HCT116 (cell line): ENCODE data around the gene ADGRE2. TPM values are rescaled to one million over a fixed set of nuclear protein-coding genes. Genes with fewer than 3 reads are reported as not detected.

ENCODE experiments used
- ATAC-seq: fragments of 200-7000 bp; cut with Tn5 transposase; 2 replicates; pipeline ENCODE4 v1.9.1; 2020; ENCODE audit warnings: mild to moderate bottlenecking, moderate library complexity
- BruUV-seq: library from RNA; stranded (reverse); fragments of 400-500 nt; replicated peaks from 2 replicates; lab custom pipeline; 2021; lab: Mats Ljungman, UMichigan
- CTCF ChIA-PET: fragments of 300-600 bp; sonication (Branson Sonifier 250); formaldehyde crosslinking; loops from one replicate; lab custom pipeline; 2021; ENCODE audit warnings: antibody characterized with exemption; lab: Charles Lee
- POLR2A ChIA-PET: fragments of 300-600, 350-600 bp; sonication (Branson Sonifier 250); formaldehyde crosslinking; loops from one replicate; lab custom pipeline; 2021; ENCODE audit warnings: antibody characterized with exemption; lab: Charles Lee
- RAD21 ChIA-PET, 2 experiments: fragments of 300-600 bp; sonication (Branson Sonifier 250); formaldehyde crosslinking; loops; one replicate each; lab custom pipeline; 2023; ENCODE audit warnings: low total read pairs in 2 of 2; ENCODE audit not compliant: uncharacterized antibody in 2 of 2, unreplicated experiment in 2 of 2, low non-redundant PET in 1 of 2; lab: Charles Lee
- DNase-seq: peaks from one replicate; pipeline ENCODE4 v3.0.0-alpha.2; 2010; ENCODE audit warnings: low read depth, low spot score
- H2AFZ ChIP-seq: fragments of 200-600 bp; shearing (Covaris generic), sonication (generic); 2 replicates; pipeline ENCODE4 v1.6.1; 2017; ENCODE audit warnings: low read depth, mixed run types, mixed read lengths, antibody characterized with exemption, low read length; ENCODE audit not compliant: poor library complexity, severe bottlenecking
- H3K27ac ChIP-seq: 2 replicates; pipeline ENCODE4 v1.5.1; 2012; ENCODE audit warnings: low read depth, low read length
- H3K27me3 ChIP-seq: fragments of 200-600 bp; sonication (generic); 2 replicates; pipeline ENCODE4 v1.6.1; 2016; ENCODE audit warnings: mixed run types, low read length, mixed read lengths; ENCODE audit not compliant: insufficient read depth
- H3K36me3 ChIP-seq, 2 experiments: fragments of 200-500 bp in 1 of 2; fragments of 200-600 bp in 1 of 2; sonication (Bioruptor generic) in 1 of 2; sonication (generic) in 1 of 2; 2 replicates each; pipeline versions ENCODE4 v1.5.1 to v1.6.1; 2014 to 2016; ENCODE audit warnings: low read length in 2 of 2, inconsistent platforms in 1 of 2, mixed read lengths in 1 of 2, mixed run types in 1 of 2; ENCODE audit not compliant: insufficient read depth in 2 of 2, control insufficient read depth in 1 of 2
- H3K4me1 ChIP-seq, 2 experiments: fragments of 200-600 bp in 1 of 2; sonication (generic) in 1 of 2; 2 replicates each; pipeline versions ENCODE4 v1.5.1 to v1.6.1; 2012 to 2017; ENCODE audit warnings: low read length in 2 of 2, inconsistent platforms in 1 of 2, mild to moderate bottlenecking in 1 of 2, mixed read lengths in 1 of 2, mixed run types in 1 of 2, moderate library complexity in 1 of 2; ENCODE audit not compliant: insufficient read depth in 2 of 2, control insufficient read depth in 1 of 2
- H3K4me2 ChIP-seq: fragments of 200-600 bp; sonication (generic); 2 replicates; pipeline ENCODE4 v1.6.1; 2017; ENCODE audit warnings: mixed run types, low read length, mixed read lengths
- H3K4me3 ChIP-seq, 2 experiments: fragments of 200-600 bp in 1 of 2; sonication (generic) in 1 of 2; replicated peaks in 1 of 2; 2 replicates each; pipeline ENCODE4 v1.5.1; 2011 to 2016; ENCODE audit warnings: low read length in 2 of 2, control low read depth in 1 of 2, low read depth in 1 of 2, mild to moderate bottlenecking in 1 of 2, mixed read lengths in 1 of 2, mixed run types in 1 of 2
- H3K79me2 ChIP-seq: fragments of 200-600 bp; sonication (generic); 2 replicates; pipeline ENCODE4 v1.6.1; 2017; ENCODE audit warnings: mild to moderate bottlenecking, mixed run types, low read length, moderate library complexity, mixed read lengths; ENCODE audit not compliant: insufficient read depth
- H3K9ac ChIP-seq: fragments of 200-600 bp; sonication (generic); 2 replicates; pipeline ENCODE4 v1.6.1; 2016; ENCODE audit warnings: low read length, mixed read lengths
- H3K9me2 ChIP-seq: fragments of 200-600 bp; sonication (generic), shearing (Covaris generic); 2 replicates; pipeline ENCODE4 v1.6.1; 2017; ENCODE audit warnings: mixed run types, mild to moderate bottlenecking, moderate library complexity; ENCODE audit not compliant: insufficient read depth
- H3K9me3 ChIP-seq, 2 experiments: fragments of 200-500 bp in 1 of 2; fragments of 200-600 bp in 1 of 2; sonication (Bioruptor generic) in 1 of 2; sonication (generic) in 1 of 2; 2 replicates each; pipeline ENCODE4 v1.6.1; 2014 to 2017; ENCODE audit warnings: low read length in 2 of 2, mixed read lengths in 2 of 2, inconsistent platforms in 1 of 2, low read depth in 1 of 2, mild to moderate bottlenecking in 1 of 2, mixed run types in 1 of 2, moderate library complexity in 1 of 2; ENCODE audit not compliant: control insufficient read depth in 1 of 2, insufficient read depth in 1 of 2
- H4K20me1 ChIP-seq: fragments of 200-600 bp; sonication (generic), shearing (Covaris generic); 2 replicates; pipeline ENCODE4 v1.6.1; 2017; ENCODE audit warnings: mixed run types, mild to moderate bottlenecking, moderate library complexity; ENCODE audit not compliant: insufficient read depth
- CEBPB ChIP-seq: IDR thresholded peaks from 2 replicates; pipeline ENCODE4 v1.6.1; 2012; ENCODE audit warnings: low read depth
- CTCF ChIP-seq, 3 experiments: fragments of 200-600 bp in 1 of 3; sonication (generic) in 1 of 3; IDR thresholded peaks in 2 of 3; conservative IDR thresholded peaks in 1 of 3; 2 replicates each; pipeline ENCODE4 v1.5.1; 2012 to 2017; ENCODE audit warnings: low read depth in 2 of 3, low read length in 2 of 3, antibody characterized with exemption in 1 of 3, borderline replicate concordance in 1 of 3, control low read depth in 1 of 3, mild to moderate bottlenecking in 1 of 3, mixed read lengths in 1 of 3, mixed run types in 1 of 3, moderate library complexity in 1 of 3; ENCODE audit not compliant: insufficient read depth in 1 of 3
- EGR1 ChIP-seq: IDR thresholded peaks from 2 replicates; pipeline ENCODE4 v1.6.1; 2012; ENCODE audit warnings: low read depth
- EZH2 ChIP-seq: fragments of 200-600 bp; sonication (generic); IDR thresholded peaks from 2 replicates; pipeline ENCODE4 v1.6.1; 2017; ENCODE audit warnings: antibody characterized with exemption, mixed run types
- FOSL1 ChIP-seq: IDR thresholded peaks from 2 replicates; pipeline ENCODE4 v1.6.1; 2012; ENCODE audit warnings: low read depth
- JUND ChIP-seq: IDR thresholded peaks from 2 replicates; pipeline ENCODE4 v1.6.1; 2012
- POLR2A ChIP-seq: IDR thresholded peaks from 2 replicates; pipeline ENCODE4 v1.7.0; 2011; ENCODE audit warnings: borderline replicate concordance; ENCODE audit not compliant: insufficient read depth, insufficient read length; ENCODE audit errors: extremely low read depth
- RAD21 ChIP-seq: IDR thresholded peaks from 2 replicates; pipeline ENCODE4 v1.6.1; 2012; ENCODE audit warnings: low read depth, mild to moderate bottlenecking
- SP1 ChIP-seq: IDR thresholded peaks from 2 replicates; pipeline ENCODE4 v1.6.1; 2012; ENCODE audit warnings: low read depth
- SRF ChIP-seq: IDR thresholded peaks from 2 replicates; pipeline ENCODE4 v1.6.1; 2012; ENCODE audit warnings: low read depth
- TCF7L2 ChIP-seq: IDR thresholded peaks from 2 replicates; pipeline ENCODE4 v1.7.0; 2011; ENCODE audit warnings: borderline replicate concordance, inconsistent platforms; ENCODE audit not compliant: insufficient read depth, insufficient read length; ENCODE audit errors: extremely low read depth
- ZBTB33 ChIP-seq: IDR thresholded peaks from 2 replicates; pipeline ENCODE4 v1.6.1; 2011; ENCODE audit warnings: mild to moderate bottlenecking, low read length, moderate library complexity; ENCODE audit not compliant: insufficient replicate concordance; ENCODE audit errors: extremely low read depth
- ZFX ChIP-seq: fragments of 450-650 bp; IDR thresholded peaks from 2 replicates; pipeline ENCODE4 v1.6.1; 2017
- intact Hi-C: fragments of 100-400 bp; cut with micrococcal nuclease; formaldehyde crosslinking; loops from 2 replicates; pipeline ENCODE4 v1.10.0; 2022
- total RNA-seq: library from RNA; stranded (reverse); gene quantifications from one replicate; pipeline ENCODE4 v1.2.1, GENCODE V29; 2021; ENCODE audit not compliant: unreplicated experiment
- TF ChIP-seq, protein P1 (sequence below): IDR thresholded peaks from 2 replicates; pipeline ENCODE4 v1.6.1; 2012
- TF ChIP-seq, protein P2 (sequence below): IDR thresholded peaks from 2 replicates; pipeline ENCODE4 v1.6.1; 2012; ENCODE audit warnings: low read depth
- TF ChIP-seq, protein P3 (sequence below): IDR thresholded peaks from 2 replicates; pipeline ENCODE4 v1.6.1; 2012

ADGRE2 gene
- total RNA-seq, 1 experiment from 2014 or later = 8.4 TPM

DNA sequence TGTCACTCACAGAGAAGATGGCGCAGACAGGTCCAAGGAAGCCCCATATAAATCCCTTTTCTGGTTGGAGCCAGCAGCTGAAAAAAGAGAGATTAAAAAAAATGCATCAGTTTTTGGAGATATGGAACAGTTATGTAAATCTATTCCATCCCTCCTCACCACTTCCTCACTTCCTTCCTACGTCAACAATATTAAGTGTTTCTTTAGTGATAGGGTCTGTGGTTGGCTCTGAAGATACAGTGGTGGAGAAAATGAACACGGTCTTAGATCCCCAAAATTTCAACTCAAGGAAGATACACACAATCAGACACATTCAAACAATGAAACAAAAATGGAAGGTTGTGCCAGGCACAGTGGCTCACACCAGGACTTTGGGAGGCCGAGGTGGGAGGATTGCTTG lies 31.5 kb downstream of the ADGRE2 start:
- no peak for DNase-seq
- no TSS peak for BruUV-seq
- Histone ChIP-seq H3K9ac (no peak overlapping the region), H4K20me1 (no peaks in the 10 kb centered on the region), H3K4me1 (no peaks in the 10 kb centered on the region), H3K9me2 (no peaks in the 10 kb centered on the region), H3K4me2 (no peak overlapping the region), H3K27ac (no peak overlapping the region), H3K79me2 (no peaks in the 10 kb centered on the region), H2AFZ (no peak overlapping the region), H3K9me3 (no peaks in the 10 kb centered on the region), H3K27me3 (no peaks in the 10 kb centered on the region), H3K36me3 (peaks cover 12 to 28% of the 10 kb centered on the region in 2 experiments), H3K4me3 (no peak overlapping the region)
- RAD21 ChIA-PET = no interaction called here
- intact Hi-C loops = no loop called here
- CTCF ChIA-PET = no interaction called here
- POLR2A ChIA-PET = no interaction called here
- TF ChIP-seq TCF7L2 (no peak), ZFX (no peak), SP1 (no peak), SRF (no peak), CTCF (IDR thresholded peaks at IDR 0.05 in 2 of 3, conservative IDR thresholded peaks at IDR 0.05 in 1 of 3; ENCODE audit: borderline replicate concordance in 1 of 3, insufficient read depth in 1 of 3, low read depth in 2 of 3, low read length in 2 of 3) (no peak), CEBPB (no peak), EGR1 (no peak), FOSL1 (no peak), EZH2 (no peak), RAD21 (no peak), JUND (no peak), ZBTB33 (no peak), POLR2A (no peak)
- TF ChIP-seq, protein P1, sequence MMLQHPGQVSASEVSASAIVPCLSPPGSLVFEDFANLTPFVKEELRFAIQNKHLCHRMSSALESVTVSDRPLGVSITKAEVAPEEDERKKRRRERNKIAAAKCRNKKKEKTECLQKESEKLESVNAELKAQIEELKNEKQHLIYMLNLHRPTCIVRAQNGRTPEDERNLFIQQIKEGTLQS = no peak
- TF ChIP-seq, protein P2, sequence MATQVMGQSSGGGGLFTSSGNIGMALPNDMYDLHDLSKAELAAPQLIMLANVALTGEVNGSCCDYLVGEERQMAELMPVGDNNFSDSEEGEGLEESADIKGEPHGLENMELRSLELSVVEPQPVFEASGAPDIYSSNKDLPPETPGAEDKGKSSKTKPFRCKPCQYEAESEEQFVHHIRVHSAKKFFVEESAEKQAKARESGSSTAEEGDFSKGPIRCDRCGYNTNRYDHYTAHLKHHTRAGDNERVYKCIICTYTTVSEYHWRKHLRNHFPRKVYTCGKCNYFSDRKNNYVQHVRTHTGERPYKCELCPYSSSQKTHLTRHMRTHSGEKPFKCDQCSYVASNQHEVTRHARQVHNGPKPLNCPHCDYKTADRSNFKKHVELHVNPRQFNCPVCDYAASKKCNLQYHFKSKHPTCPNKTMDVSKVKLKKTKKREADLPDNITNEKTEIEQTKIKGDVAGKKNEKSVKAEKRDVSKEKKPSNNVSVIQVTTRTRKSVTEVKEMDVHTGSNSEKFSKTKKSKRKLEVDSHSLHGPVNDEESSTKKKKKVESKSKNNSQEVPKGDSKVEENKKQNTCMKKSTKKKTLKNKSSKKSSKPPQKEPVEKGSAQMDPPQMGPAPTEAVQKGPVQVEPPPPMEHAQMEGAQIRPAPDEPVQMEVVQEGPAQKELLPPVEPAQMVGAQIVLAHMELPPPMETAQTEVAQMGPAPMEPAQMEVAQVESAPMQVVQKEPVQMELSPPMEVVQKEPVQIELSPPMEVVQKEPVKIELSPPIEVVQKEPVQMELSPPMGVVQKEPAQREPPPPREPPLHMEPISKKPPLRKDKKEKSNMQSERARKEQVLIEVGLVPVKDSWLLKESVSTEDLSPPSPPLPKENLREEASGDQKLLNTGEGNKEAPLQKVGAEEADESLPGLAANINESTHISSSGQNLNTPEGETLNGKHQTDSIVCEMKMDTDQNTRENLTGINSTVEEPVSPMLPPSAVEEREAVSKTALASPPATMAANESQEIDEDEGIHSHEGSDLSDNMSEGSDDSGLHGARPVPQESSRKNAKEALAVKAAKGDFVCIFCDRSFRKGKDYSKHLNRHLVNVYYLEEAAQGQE = no peak
- TF ChIP-seq, protein P3, sequence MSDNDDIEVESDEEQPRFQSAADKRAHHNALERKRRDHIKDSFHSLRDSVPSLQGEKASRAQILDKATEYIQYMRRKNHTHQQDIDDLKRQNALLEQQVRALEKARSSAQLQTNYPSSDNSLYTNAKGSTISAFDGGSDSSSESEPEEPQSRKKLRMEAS = no peak
- no peak for ATAC-seq
